H1 (cell line): ENCODE data around the gene EPN2. TPM values are rescaled to one million over a fixed set of nuclear protein-coding genes. Genes with fewer than 3 reads are reported as not detected.

Source experiments
- CTCF ChIA-PET: fragments of 300-600 bp; sonication (Branson Sonifier 250); formaldehyde crosslinking; loops from one replicate; lab custom pipeline; 2021; ENCODE audit not compliant: partially characterized antibody; lab: Charles Lee
- POLR2A ChIA-PET: fragments of 300-600 bp; sonication (Branson Sonifier 250); formaldehyde crosslinking; loops from one replicate; lab custom pipeline; 2021; ENCODE audit warnings: inconsistent platforms; ENCODE audit not compliant: partially characterized antibody; lab: Charles Lee
- DNase-seq, 2 experiments: peaks; one replicate each; pipeline versions ENCODE4 v3.0.0 to v3.0.0-alpha.2; 2010 to 2022; ENCODE audit warnings: low spot score in 2 of 2, low read depth in 1 of 2, mixed read lengths in 1 of 2
- FAIRE-seq: peaks from 2 replicates; lab custom pipeline; 2011; peaks lifted over from hg19 to GRCh38; lab: Jason Lieb, UNC
- H2AFZ ChIP-seq: 2 replicates; pipeline ENCODE4 v1.8.1; 2012; ENCODE audit warnings: low read length, inconsistent platforms
- H2AK5ac ChIP-seq: 2 replicates; pipeline ENCODE4 v1.6.1; 2013; ENCODE audit warnings: low read depth, low read length
- H2BK120ac ChIP-seq: replicated peaks from 2 replicates; pipeline ENCODE3; 2013; ENCODE audit warnings: low read depth, low read length, inconsistent platforms
- H2BK12ac ChIP-seq: 2 replicates; pipeline ENCODE4 v1.6.1; 2013; ENCODE audit warnings: low read depth, low read length
- H2BK15ac ChIP-seq: 2 replicates; pipeline ENCODE4 v1.6.1; 2013; ENCODE audit warnings: low read length
- H2BK20ac ChIP-seq: 2 replicates; pipeline ENCODE4 v1.6.1; 2013; ENCODE audit warnings: low read length
- H2BK5ac ChIP-seq: 2 replicates; pipeline ENCODE4 v1.6.1; 2013; ENCODE audit warnings: low read depth, low read length
- H3K14ac ChIP-seq: 2 replicates; pipeline ENCODE4 v1.6.1; 2013; ENCODE audit warnings: inconsistent platforms; ENCODE audit not compliant: insufficient read length
- H3K18ac ChIP-seq: 2 replicates; pipeline ENCODE4 v1.6.1; 2013; ENCODE audit warnings: low read length; ENCODE audit errors: extremely low read depth
- H3K23ac ChIP-seq: 2 replicates; pipeline ENCODE4 v1.6.1; 2013; ENCODE audit warnings: inconsistent platforms; ENCODE audit not compliant: insufficient read length
- H3K23me2 ChIP-seq: 2 replicates; pipeline ENCODE4 v1.6.1; 2013; ENCODE audit warnings: low read depth, low read length
- H3K27ac ChIP-seq: 2 replicates; pipeline ENCODE4 v1.6.1; 2011; ENCODE audit warnings: low read depth, low read length, inconsistent platforms
- H3K27me3 ChIP-seq, 4 experiments: replicated peaks in 1 of 4; 1 replicate in 1 of 4; 2 replicates in 3 of 4; pipeline versions ENCODE4 v1.6.1 to v1.8.1; 2011 to 2013; ENCODE audit warnings: low read length in 3 of 4, mild to moderate bottlenecking in 3 of 4, inconsistent platforms in 2 of 4, mixed read lengths in 2 of 4, moderate library complexity in 1 of 4; ENCODE audit not compliant: control insufficient read depth in 3 of 4, insufficient read depth in 3 of 4; ENCODE audit errors: extremely low read depth in 1 of 4
- H3K36me3 ChIP-seq, 4 experiments: 2 replicates each; pipeline versions ENCODE4 v1.6.1 to v1.8.1; 2011 to 2013; ENCODE audit warnings: mild to moderate bottlenecking in 4 of 4, low read length in 3 of 4, moderate library complexity in 2 of 4, control low read depth in 1 of 4, inconsistent platforms in 1 of 4; ENCODE audit not compliant: insufficient read depth in 4 of 4, control insufficient read depth in 2 of 4
- H3K4ac ChIP-seq: replicated peaks from 2 replicates; pipeline ENCODE3; 2013; ENCODE audit warnings: low read length, low read depth, mixed read lengths, inconsistent platforms; ENCODE audit not compliant: insufficient read length
- H3K4me1 ChIP-seq, 4 experiments: replicated peaks in 1 of 4; 1 replicate in 1 of 4; 2 replicates in 3 of 4; pipeline versions ENCODE4 v1.6.1 to v1.8.1; 2011 to 2013; ENCODE audit warnings: low read length in 3 of 4, inconsistent platforms in 2 of 4, mixed read lengths in 1 of 4; ENCODE audit not compliant: insufficient read depth in 4 of 4, control insufficient read depth in 3 of 4
- H3K4me2 ChIP-seq, 2 experiments: 2 replicates each; pipeline versions ENCODE4 v1.6.1 to v1.8.1; 2011 to 2013; ENCODE audit warnings: low read depth in 2 of 2, low read length in 2 of 2, control low read depth in 1 of 2, inconsistent platforms in 1 of 2, mild to moderate bottlenecking in 1 of 2; ENCODE audit not compliant: insufficient read depth in 1 of 2
- H3K4me3 ChIP-seq, 4 experiments: fragments of 200-600, 300-600 bp in 1 of 4; sonication (generic), shearing (Covaris generic), sonication (Bioruptor Twin) in 1 of 4; 2 replicates each; pipeline versions ENCODE4 v1.5.1 to v1.8.1; 2011 to 2016; ENCODE audit warnings: low read length in 4 of 4, low read depth in 3 of 4, control low read depth in 2 of 4, inconsistent platforms in 2 of 4, mild to moderate bottlenecking in 2 of 4, mixed read lengths in 1 of 4, moderate library complexity in 1 of 4; ENCODE audit not compliant: insufficient read depth in 2 of 4; ENCODE audit errors: extremely low read depth in 1 of 4
- H3K56ac ChIP-seq: replicated peaks from 2 replicates; pipeline ENCODE3; 2013; ENCODE audit warnings: low read depth, mild to moderate bottlenecking, mixed read lengths, low read length, inconsistent platforms; ENCODE audit not compliant: insufficient read length
- H3K79me1 ChIP-seq: 2 replicates; pipeline ENCODE4 v1.6.1; 2013; ENCODE audit warnings: low read depth, low read length, control low read depth
- H3K79me2 ChIP-seq, 2 experiments: 2 replicates each; pipeline versions ENCODE4 v1.6.1 to v1.8.1; 2012 to 2013; ENCODE audit warnings: low read length in 2 of 2, mild to moderate bottlenecking in 2 of 2, inconsistent platforms in 1 of 2; ENCODE audit not compliant: insufficient read depth in 2 of 2, control insufficient read depth in 1 of 2
- H3K9ac ChIP-seq, 4 experiments: replicated peaks in 1 of 4; 1 replicate in 1 of 4; 2 replicates in 3 of 4; pipeline versions ENCODE4 v1.6.1 to v1.8.1; 2011 to 2013; ENCODE audit warnings: low read depth in 3 of 4, low read length in 3 of 4, control low read depth in 2 of 4, mild to moderate bottlenecking in 2 of 4, moderate library complexity in 2 of 4, inconsistent platforms in 1 of 4; ENCODE audit errors: extremely low read depth in 1 of 4
- H3K9me3 ChIP-seq, 2 experiments: 2 replicates each; pipeline versions ENCODE4 v1.6.1 to v1.8.1; 2012 to 2013; ENCODE audit warnings: mild to moderate bottlenecking in 2 of 2, moderate library complexity in 2 of 2, control low read depth in 1 of 2, inconsistent platforms in 1 of 2, low read depth in 1 of 2, low read length in 1 of 2, mixed read lengths in 1 of 2; ENCODE audit not compliant: insufficient read depth in 2 of 2
- H4K20me1 ChIP-seq, 2 experiments: replicated peaks in 1 of 2; 2 replicates each; pipeline versions ENCODE3 to v1.8.1; 2011 to 2013; ENCODE audit warnings: inconsistent platforms in 2 of 2, low read length in 2 of 2, mild to moderate bottlenecking in 1 of 2; ENCODE audit not compliant: insufficient read depth in 2 of 2, control insufficient read depth in 1 of 2
- H4K5ac ChIP-seq: 2 replicates; pipeline ENCODE4 v1.6.1; 2013; ENCODE audit warnings: low read length, low read depth, mixed read lengths, inconsistent platforms; ENCODE audit not compliant: insufficient read length
- H4K8ac ChIP-seq: 2 replicates; pipeline ENCODE4 v1.8.0; 2013; ENCODE audit warnings: mild to moderate bottlenecking, moderate library complexity, low read length, inconsistent platforms; ENCODE audit not compliant: insufficient read depth; ENCODE audit errors: extremely low read depth
- H4K91ac ChIP-seq: replicated peaks from 2 replicates; pipeline ENCODE3; 2013; ENCODE audit warnings: low read length, mixed read lengths, inconsistent platforms; ENCODE audit not compliant: insufficient read length
- BCL11A ChIP-seq, 2 experiments: IDR thresholded peaks; one replicate each; pipeline ENCODE4 v1.6.1; 2011; ENCODE audit warnings: low read depth in 2 of 2, low read length in 2 of 2, mild to moderate bottlenecking in 2 of 2
- BRCA1 ChIP-seq: IDR thresholded peaks from 2 replicates; pipeline ENCODE4 v1.6.1; 2012; ENCODE audit warnings: low read depth, low read length, improper control_type of control experiment
- JUN ChIP-seq: IDR thresholded peaks from 2 replicates; pipeline ENCODE4 v1.6.1; 2011; ENCODE audit warnings: low read depth, mild to moderate bottlenecking, improper control_type of control experiment, low read length
- KDM4A ChIP-seq: IDR thresholded peaks from one replicate; pipeline ENCODE4 v1.7.1; 2012; ENCODE audit warnings: low read depth, mild to moderate bottlenecking, moderate library complexity, low read length, inconsistent platforms; ENCODE audit not compliant: severe bottlenecking
- NRF1 ChIP-seq: IDR thresholded peaks from 2 replicates; pipeline ENCODE4 v1.6.1; 2011; ENCODE audit warnings: mild to moderate bottlenecking, low read depth, low read length, improper control_type of control experiment
- SIN3A ChIP-seq, 2 experiments: IDR thresholded peaks in 1 of 2; conservative IDR thresholded peaks in 1 of 2; 2 replicates each; pipeline ENCODE4 v1.6.1; 2011 to 2012; ENCODE audit warnings: low read length in 2 of 2, improper control_type of control experiment in 1 of 2, low read depth in 1 of 2, mild to moderate bottlenecking in 1 of 2
- ZNF274 ChIP-seq: IDR thresholded peaks from 2 replicates; pipeline ENCODE4 v1.7.0; 2012; ENCODE audit warnings: low read length, borderline replicate concordance; ENCODE audit errors: extremely low read depth
- WGBS, 2 experiments: shearing (Covaris generic) in 1 of 2; methylation state at CpG; one replicate each; pipeline versions ENCODE4 v1.1.6 to v1.1.7; 2013 to 2015; ENCODE audit warnings: low lambda C conversion rate in 2 of 2, mixed read lengths in 2 of 2, inconsistent platforms in 1 of 2, low coverage in 1 of 2, missing lambda C conversion rate in 1 of 2; ENCODE audit not compliant: insufficient replicate concordance in 2 of 2, insufficient coverage in 1 of 2, insufficient read length in 1 of 2; ENCODE audit errors: extremely low coverage in 1 of 2, missing lambda C conversion rate in 1 of 2; 5-methylcytosine and 5-hydroxymethylcytosine counted together
- polyA plus RNA-seq, 7 experiments: library from polyadenylated mRNA; depleted of rRNA in 3 of 7; stranded (reverse) in 5 of 7; unstranded in 2 of 7; fragments of >200 nt in 5 of 7; fragments of 200-250 nt in 2 of 7; gene quantifications; 1 replicate in 5 of 7; 2 replicates in 1 of 7; 4 replicates in 1 of 7; pipeline versions ENCODE4 v1.2.1 to v1.2.3, GENCODE V29; 2011 to 2013; ENCODE audit warnings: missing spikeins in 2 of 7, mixed read lengths in 2 of 7
- total RNA-seq: library from RNA; stranded (reverse); fragmentation: NEBNext Ultra II Directional; extraction: Animal tissue kit (Norgen Biotek cat#: 25700); gene quantifications from 2 replicates; pipeline ENCODE4 v1.2.1, GENCODE V29; 2021
- TF ChIP-seq, protein P1 (sequence below): IDR thresholded peaks from 2 replicates; pipeline ENCODE4 v1.6.1; 2012; ENCODE audit warnings: inconsistent platforms
- TF ChIP-seq, protein P2 (sequence below): IDR thresholded peaks from 2 replicates; pipeline ENCODE4 v1.6.1; 2011; ENCODE audit warnings: low read depth, mild to moderate bottlenecking, low read length; ENCODE audit not compliant: insufficient read depth

The EPN2 gene
- total and polyA plus RNA-seq, 2 of the 8 experiments (the other 6 are each of a cell fraction or from before 2014, with no cell fraction given): 28.7 to 55.8 TPM

DNA sequence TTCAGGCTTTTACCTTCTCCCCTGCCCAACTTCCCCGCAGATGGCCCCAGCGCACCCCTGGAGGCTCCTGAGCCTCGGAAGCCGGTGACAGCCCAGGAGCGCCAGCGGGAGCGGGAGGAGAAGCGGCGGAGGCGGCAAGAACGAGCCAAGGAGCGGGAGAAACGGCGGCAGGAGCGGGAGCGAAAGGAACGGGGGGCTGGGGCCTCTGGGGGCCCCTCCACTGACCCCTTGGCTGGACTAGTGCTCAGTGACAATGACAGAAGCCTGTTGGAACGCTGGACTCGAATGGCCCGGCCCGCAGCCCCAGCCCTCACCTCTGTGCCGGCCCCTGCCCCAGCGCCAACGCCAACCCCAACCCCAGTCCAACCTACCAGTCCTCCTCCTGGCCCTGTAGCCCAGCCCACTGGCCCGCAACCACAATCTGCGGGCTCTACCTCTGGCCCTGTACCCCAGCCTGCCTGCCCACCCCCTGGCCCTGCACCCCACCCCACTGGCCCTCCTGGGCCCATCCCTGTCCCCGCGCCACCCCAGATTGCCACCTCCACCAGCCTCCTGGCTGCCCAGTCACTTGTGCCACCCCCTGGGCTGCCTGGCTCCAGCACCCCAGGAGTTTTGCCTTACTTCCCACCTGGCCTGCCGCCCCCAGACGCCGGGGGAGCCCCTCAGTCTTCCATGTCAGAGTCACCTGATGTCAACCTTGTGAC is 144.7 kb downstream of the EPN2 start:
- Histone ChIP-seq H3K27me3 (no peaks in the 10 kb centered on the region), H2BK120ac (no peak overlapping the region), H4K5ac (no peak overlapping the region), H3K4me3 (no peak overlapping the region), H3K9ac (no peak overlapping the region), H2BK12ac (no peak overlapping the region), H2BK5ac (no peak overlapping the region), H2AK5ac (no peak overlapping the region), H3K27ac (no peak overlapping the region), H3K4me1 (peaks cover 3 to 15% (median 8%) of the 10 kb centered on the region in 4 experiments), H3K14ac (no peak overlapping the region), H4K91ac (no peak overlapping the region), H3K9me3 (no peaks in the 10 kb centered on the region), H4K20me1 (peaks cover 3 to 29% of the 10 kb centered on the region in 2 experiments), H3K36me3 (peaks cover 33 to 61% (median 40%) of the 10 kb centered on the region in 4 experiments), H3K79me1 (peaks cover 13% of the 10 kb centered on the region), H3K18ac (no peak overlapping the region), H2AFZ (no peak overlapping the region), H2BK20ac (no peak overlapping the region), H3K56ac (no peak overlapping the region), H3K4me2 (no peak overlapping the region), H2BK15ac (no peak overlapping the region), H3K23me2 (peaks cover 10% of the 10 kb centered on the region; the same call in 1 of the 2 replicates), H3K4ac (no peak overlapping the region), H4K8ac (no peak overlapping the region), H3K23ac (no peak overlapping the region), H3K79me2 (peaks cover 0 to 27% of the 10 kb centered on the region in 2 experiments; a peak in 2 of 4 replicates)
- 91% methylated on average over 23 of the region's 31 CpGs; no CpG with 5 or more reads in 1 of the 2 experiments for WGBS, 2 experiments
- DNase-seq: no peak
- no peak for TF ChIP-seq BCL11A (IDR thresholded peaks at IDR 0.05; ENCODE audit: low read depth in 2 of 2, low read length in 2 of 2)
- no peak for TF ChIP-seq JUN
- TF ChIP-seq, protein P1, sequence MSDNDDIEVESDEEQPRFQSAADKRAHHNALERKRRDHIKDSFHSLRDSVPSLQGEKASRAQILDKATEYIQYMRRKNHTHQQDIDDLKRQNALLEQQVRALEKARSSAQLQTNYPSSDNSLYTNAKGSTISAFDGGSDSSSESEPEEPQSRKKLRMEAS: no peak
- TF ChIP-seq BRCA1: no peak
- TF ChIP-seq SIN3A (conservative IDR thresholded peaks at IDR 0.05 in 1 of 2, IDR thresholded peaks at IDR 0.05 in 1 of 2; ENCODE audit: low read depth in 1 of 2, low read length in 2 of 2): no peak
- no peak for TF ChIP-seq ZNF274
- TF ChIP-seq, protein P2, sequence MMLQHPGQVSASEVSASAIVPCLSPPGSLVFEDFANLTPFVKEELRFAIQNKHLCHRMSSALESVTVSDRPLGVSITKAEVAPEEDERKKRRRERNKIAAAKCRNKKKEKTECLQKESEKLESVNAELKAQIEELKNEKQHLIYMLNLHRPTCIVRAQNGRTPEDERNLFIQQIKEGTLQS: no peak
- TF ChIP-seq NRF1: no peak
- TF ChIP-seq KDM4A: no peak
- no peak for FAIRE-seq
- ChIA-PET POLR2A (no interaction called here), CTCF (no interaction called here)
